Measurements from ENCODE around the gene TPP1. TPM values are rescaled to one million over a fixed set of nuclear protein-coding genes. Genes with fewer than 3 reads are reported as not detected.

The TPP1 gene
- total RNA-seq, 6 donors from 2014 or later: 71.6 to 240 (median 145) TPM

GRCh38 chr11:6633422-6634408, 14.5 kb upstream of the TPP1 start:
- Histone ChIP-seq H3K27me3 (no peaks in the 10 kb centered on the region), H3K36me3 (peaks cover 0 to 43% (median 17%) of the 10 kb centered on the region in 4 donors), H3K9me3 (no peaks in the 10 kb centered on the region), H3K27ac (peak overlapping the region in 3 of 4 donors; percentile 64 to 75 (median 70)), H3K4me3 (no peak overlapping the region), H3K4me1 (peaks cover 30 to 47% (median 42%) of the 10 kb centered on the region in 4 donors)
- peak in 1 of 2 donors; percentile 22 for DNase-seq
- WGBS, 2 donors: 87 to 92% methylated on average over 13 to 16 of the region's 16 CpGs
- TF ChIP-seq EP300 (IDR thresholded peaks at IDR 0.05) (no peak), POLR2AphosphoS5 (IDR thresholded peaks at IDR 0.05) (no peak), POLR2A (IDR thresholded peaks at IDR 0.05) (no peak)
- TF ChIP-seq, protein P1, sequence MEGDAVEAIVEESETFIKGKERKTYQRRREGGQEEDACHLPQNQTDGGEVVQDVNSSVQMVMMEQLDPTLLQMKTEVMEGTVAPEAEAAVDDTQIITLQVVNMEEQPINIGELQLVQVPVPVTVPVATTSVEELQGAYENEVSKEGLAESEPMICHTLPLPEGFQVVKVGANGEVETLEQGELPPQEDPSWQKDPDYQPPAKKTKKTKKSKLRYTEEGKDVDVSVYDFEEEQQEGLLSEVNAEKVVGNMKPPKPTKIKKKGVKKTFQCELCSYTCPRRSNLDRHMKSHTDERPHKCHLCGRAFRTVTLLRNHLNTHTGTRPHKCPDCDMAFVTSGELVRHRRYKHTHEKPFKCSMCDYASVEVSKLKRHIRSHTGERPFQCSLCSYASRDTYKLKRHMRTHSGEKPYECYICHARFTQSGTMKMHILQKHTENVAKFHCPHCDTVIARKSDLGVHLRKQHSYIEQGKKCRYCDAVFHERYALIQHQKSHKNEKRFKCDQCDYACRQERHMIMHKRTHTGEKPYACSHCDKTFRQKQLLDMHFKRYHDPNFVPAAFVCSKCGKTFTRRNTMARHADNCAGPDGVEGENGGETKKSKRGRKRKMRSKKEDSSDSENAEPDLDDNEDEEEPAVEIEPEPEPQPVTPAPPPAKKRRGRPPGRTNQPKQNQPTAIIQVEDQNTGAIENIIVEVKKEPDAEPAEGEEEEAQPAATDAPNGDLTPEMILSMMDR (IDR thresholded peaks at IDR 0.05): no peak
- no peak for ATAC-seq (ENCODE audit: low FRiP score in 2 of 2)

GRCh38 chr11:6632116-6633073, 13.2 kb upstream of the TPP1 start:
- Histone ChIP-seq H3K4me3 (no peak overlapping the region), H3K27me3 (no peaks in the 10 kb centered on the region), H3K36me3 (peaks cover 0 to 49% (median 17%) of the 10 kb centered on the region in 4 donors), H3K27ac (no peak overlapping the region), H3K4me1 (peaks cover 17 to 35% (median 31%) of the 10 kb centered on the region in 4 donors), H3K9me3 (no peaks in the 10 kb centered on the region)
- DNase-seq: peak in 1 of 2 donors; percentile 48
- no peak for ATAC-seq (ENCODE audit: low FRiP score in 2 of 2)
- TF ChIP-seq, protein P1 (IDR thresholded peaks at IDR 0.05): no peak
- no peak for TF ChIP-seq POLR2A (IDR thresholded peaks at IDR 0.05)
- no peak for TF ChIP-seq EP300 (IDR thresholded peaks at IDR 0.05)
- TF ChIP-seq POLR2AphosphoS5 (IDR thresholded peaks at IDR 0.05): no peak
- whole genome bisulfite sequencing, 2 donors: 89 to 93% methylated on average over 4 to 29 of the region's 29 CpGs

DNA sequence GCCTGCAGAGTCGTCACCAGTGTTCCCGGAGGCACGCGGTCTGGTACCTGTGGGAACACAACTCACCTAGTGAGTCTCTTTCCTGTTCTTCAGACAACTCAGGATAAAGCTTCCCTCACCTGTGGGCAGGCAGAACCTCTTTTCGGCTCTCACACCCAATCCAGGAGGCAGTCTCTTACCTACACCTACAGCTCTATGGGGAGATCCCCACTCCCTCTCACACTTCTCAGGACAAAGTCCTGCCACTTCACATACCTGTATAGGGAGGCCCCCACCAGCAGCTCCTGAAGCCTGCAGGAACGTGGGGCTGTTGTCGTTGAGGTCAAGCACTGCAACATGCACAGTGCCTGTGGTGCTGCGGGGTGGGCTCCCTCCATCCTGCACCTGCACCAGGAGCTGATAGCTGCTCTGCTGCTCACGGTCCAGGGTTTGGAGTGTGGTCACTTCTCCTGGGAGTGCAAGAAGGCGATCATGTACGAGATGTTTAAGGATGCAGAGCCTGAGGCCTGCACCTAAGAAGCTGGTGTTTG, 12.2 kb upstream of the TPP1 start:
- Histone ChIP-seq H3K4me3 (no peak overlapping the region), H3K9me3 (no peaks in the 10 kb centered on the region), H3K27ac (no peak overlapping the region), H3K27me3 (no peaks in the 10 kb centered on the region), H3K4me1 (peaks cover 16 to 32% (median 25%) of the 10 kb centered on the region in 4 donors), H3K36me3 (peaks cover 0 to 59% (median 25%) of the 10 kb centered on the region in 4 donors)
- no peak for ATAC-seq (ENCODE audit: low FRiP score in 2 of 2)
- WGBS, 2 donors: 85 to 87% methylated on average over 9 to 11 of the region's 11 CpGs
- TF ChIP-seq, protein P1 (IDR thresholded peaks at IDR 0.05): no peak
- no peak for TF ChIP-seq POLR2A (IDR thresholded peaks at IDR 0.05)
- TF ChIP-seq POLR2AphosphoS5 (IDR thresholded peaks at IDR 0.05): no peak
- TF ChIP-seq EP300 (IDR thresholded peaks at IDR 0.05): no peak
- DNase-seq: peak; percentile 6 to 30

GRCh38 chr11:6630632-6631291, 11.5 kb upstream of the TPP1 start:
- H3K4me1 ChIP-seq: peaks cover 9 to 25% (median 18%) of the 10 kb centered on the region in 4 donors
- peak overlapping the region in 3 of 4 donors; percentile 30 to 48 (median 42) for H3K4me3 ChIP-seq
- TF ChIP-seq POLR2AphosphoS5 (IDR thresholded peaks at IDR 0.05) (no peak), EP300 (IDR thresholded peaks at IDR 0.05) (no peak), POLR2A (IDR thresholded peaks at IDR 0.05) (no peak)
- TF ChIP-seq, protein P1 (IDR thresholded peaks at IDR 0.05): no peak
- H3K36me3 ChIP-seq: peaks cover 0 to 66% (median 31%) of the 10 kb centered on the region in 4 donors
- H3K27me3 ChIP-seq: no peaks in the 10 kb centered on the region
- no peaks in the 10 kb centered on the region for H3K9me3 ChIP-seq
- peak in 1 of 2 donors; percentile 19 for DNase-seq
- 61 to 82% methylated on average over 14 to 27 of the region's 28 CpGs for WGBS, 2 donors
- no peak for ATAC-seq (ENCODE audit: low FRiP score in 2 of 2)
- H3K27ac ChIP-seq: no peak overlapping the region

Data from upper lobe of left lung (tissue), 6 donors.